ENCODE measurements around the gene IER2.

GRCh38 chr19:13116282-13117175 lies 33.7 kb upstream of the IER2 start, which contains the start of gene TRMT1:
- no peak for TF ChIP-seq POLR2A (IDR thresholded peaks at IDR 0.05; ENCODE audit: low read length)
- no peak for TF ChIP-seq GATA1 (IDR thresholded peaks at IDR 0.05; ENCODE audit: low read depth, low read length)
